Spleen (tissue), 11 donors: ENCODE measurements around the gene MAS1. TPM values are rescaled to one million over a fixed set of nuclear protein-coding genes. Genes with fewer than 3 reads are reported as not detected.
"Not testable (repeated sequence)": the region's sequence is repeated elsewhere in the genome, so short reads cannot be mapped to it uniquely, and the experiment has no call there.

Experiments
- DNase-seq: peaks from one replicate; pipeline ENCODE4 v3.0.0-alpha.2; 2020
- H3K27ac ChIP-seq, 8 donors: fragments of 200-600 bp; sonication (generic) in 7 of 8; 1 replicate in 4 of 8; 2 replicates in 4 of 8; pipeline versions ENCODE4 v1.5.0 to v1.8.0; 2016 to 2021; ENCODE audit warnings: inconsistent platforms in 4 of 8, mild to moderate bottlenecking in 4 of 8, moderate library complexity in 1 of 8
- H3K27me3 ChIP-seq, 7 donors: fragments of 200-600 bp; sonication (generic) in 6 of 7; replicated peaks in 1 of 7; 1 replicate in 4 of 7; 2 replicates in 3 of 7; pipeline versions ENCODE4 v1.5.0 to v1.8.0; 2016 to 2021; ENCODE audit warnings: inconsistent platforms in 3 of 7, mild to moderate bottlenecking in 1 of 7
- H3K36me3 ChIP-seq, 6 donors: fragments of 200-600 bp; sonication (generic) in 5 of 6; 1 replicate in 4 of 6; 2 replicates in 2 of 6; pipeline versions ENCODE4 v1.5.0 to v1.8.0; 2016 to 2021; ENCODE audit warnings: inconsistent platforms in 2 of 6
- H3K4me1 ChIP-seq, 6 donors: fragments of 200-600 bp; sonication (generic) in 5 of 6; 1 replicate in 3 of 6; 2 replicates in 3 of 6; pipeline versions ENCODE4 v1.5.0 to v1.8.0; 2016 to 2021; ENCODE audit warnings: inconsistent platforms in 3 of 6
- H3K4me3 ChIP-seq, 8 donors: fragments of 200-600 bp; sonication (generic) in 7 of 8; 1 replicate in 4 of 8; 2 replicates in 4 of 8; pipeline versions ENCODE4 v1.5.0 to v1.8.0; 2016 to 2021; ENCODE audit warnings: inconsistent platforms in 4 of 8, mild to moderate bottlenecking in 4 of 8, moderate library complexity in 2 of 8
- H3K9me3 ChIP-seq, 8 donors: fragments of 200-600 bp; sonication (generic) in 7 of 8; 1 replicate in 4 of 8; 2 replicates in 4 of 8; pipeline versions ENCODE4 v1.5.0 to v1.8.0; 2016 to 2021; ENCODE audit warnings: inconsistent platforms in 4 of 8
- POLR2A ChIP-seq, 3 donors: fragments of 450-650 bp; IDR thresholded peaks; one replicate each; pipeline ENCODE4 v1.5.1; 2017; ENCODE audit warnings: antibody characterized with exemption in 3 of 3, mild to moderate bottlenecking in 1 of 3
- POLR2AphosphoS5 ChIP-seq, 3 donors: sonication (generic); formaldehyde crosslinking; IDR thresholded peaks; one replicate each; pipeline ENCODE4 v1.5.1; 2017; ENCODE audit warnings: antibody characterized with exemption in 3 of 3
- WGBS, 5 donors: extraction: QIAGEN DNeasy Blood & Tissue Kit in 3 of 5; methylation state at CpG; one replicate each; pipeline versions ENCODE4 v1.1.5 to v1.1.7; 2013 to 2018; 5-methylcytosine and 5-hydroxymethylcytosine counted together
- intact Hi-C: fragments of 100-400 bp; cut with DNase I; formaldehyde crosslinking; loops from one replicate; pipeline ENCODE4 v1.15.0; 2023; ENCODE audit warnings: low total_unique reads
- polyA plus RNA-seq, 3 donors: library from polyadenylated mRNA; stranded (reverse); fragments of 200-250 nt; gene quantifications; one replicate each; pipeline ENCODE4 v1.2.1, GENCODE V29; 2013
- total RNA-seq, 7 donors: library from RNA; depleted of rRNA in 3 of 7; stranded (reverse); fragments of >200 nt in 3 of 7; fragmentation: NEBNext Ultra II Directional in 4 of 7; extraction: Animal tissue kit (Norgen Biotek cat#: 25700) in 4 of 7; gene quantifications; one replicate each; pipeline versions ENCODE4 v1.1.0 to v1.2.1, GENCODE V29; 2016 to 2021
- TF ChIP-seq, protein P1 (sequence below), 11 experiments: fragments of 200-600 bp in 7 of 11; fragments of 450-650 bp in 4 of 11; sonication (generic) in 4 of 11; IDR thresholded peaks in 8 of 11; conservative IDR thresholded peaks in 3 of 11; 1 replicate in 7 of 11; 2 replicates in 4 of 11; pipeline versions ENCODE4 v1.4.0 to v1.8.0; 2016 to 2021; ENCODE audit warnings: antibody characterized with exemption in 11 of 11, inconsistent platforms in 4 of 11, mild to moderate bottlenecking in 1 of 11
- donor health status: healthy with polysubstance abuse.
- donor health status: DM: no; HTN: no; CAD: no; lungs with moderate emphysema.
- donor health status: DM: no; HTN: no; CAD: no.
- donor health status: Bipolar disorder and iron deficiency.
- donor health status: healthy.
- donor health status: DM: no; HTN: no; CAD: no.
- donor health status: DM: yes; HTN: yes; CAD: no.

The MAS1 gene
- total and polyA plus RNA-seq, 10 donors, result under 0.01 TPM; not detected in 9

DNA sequence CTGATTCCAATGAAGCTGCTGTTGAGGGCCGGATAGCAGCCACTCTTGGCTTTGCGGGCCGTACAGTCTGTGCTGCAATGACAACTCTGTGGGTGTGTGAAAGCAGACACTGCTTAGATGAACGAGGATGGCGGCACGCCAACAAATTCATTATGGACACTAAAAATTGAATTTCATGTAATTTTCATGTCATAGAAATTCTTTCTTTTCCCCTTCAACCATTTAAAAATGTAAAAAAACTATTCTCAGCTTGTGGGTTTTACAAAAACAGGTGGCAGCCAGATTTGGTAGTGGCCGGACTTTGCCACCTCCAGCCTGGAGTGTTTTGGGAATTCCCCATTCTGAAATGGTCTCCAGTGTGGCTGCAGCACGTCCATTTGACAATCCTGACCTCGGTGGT, 26.0 kb downstream of the MAS1 start:
- Histone ChIP-seq H3K27me3 (peaks cover 0 to 12% (median under 1%) of the 10 kb centered on the region in 7 donors), H3K4me1 (no peaks in the 10 kb centered on the region), H3K9me3 (no peaks in the 10 kb centered on the region), H3K27ac (no peak overlapping the region), H3K36me3 (no peaks in the 10 kb centered on the region), H3K4me3 (no peak overlapping the region)
- TF ChIP-seq POLR2A (IDR thresholded peaks at IDR 0.05) (no peak), POLR2AphosphoS5 (IDR thresholded peaks at IDR 0.05) (no peak)
- TF ChIP-seq, protein P1, sequence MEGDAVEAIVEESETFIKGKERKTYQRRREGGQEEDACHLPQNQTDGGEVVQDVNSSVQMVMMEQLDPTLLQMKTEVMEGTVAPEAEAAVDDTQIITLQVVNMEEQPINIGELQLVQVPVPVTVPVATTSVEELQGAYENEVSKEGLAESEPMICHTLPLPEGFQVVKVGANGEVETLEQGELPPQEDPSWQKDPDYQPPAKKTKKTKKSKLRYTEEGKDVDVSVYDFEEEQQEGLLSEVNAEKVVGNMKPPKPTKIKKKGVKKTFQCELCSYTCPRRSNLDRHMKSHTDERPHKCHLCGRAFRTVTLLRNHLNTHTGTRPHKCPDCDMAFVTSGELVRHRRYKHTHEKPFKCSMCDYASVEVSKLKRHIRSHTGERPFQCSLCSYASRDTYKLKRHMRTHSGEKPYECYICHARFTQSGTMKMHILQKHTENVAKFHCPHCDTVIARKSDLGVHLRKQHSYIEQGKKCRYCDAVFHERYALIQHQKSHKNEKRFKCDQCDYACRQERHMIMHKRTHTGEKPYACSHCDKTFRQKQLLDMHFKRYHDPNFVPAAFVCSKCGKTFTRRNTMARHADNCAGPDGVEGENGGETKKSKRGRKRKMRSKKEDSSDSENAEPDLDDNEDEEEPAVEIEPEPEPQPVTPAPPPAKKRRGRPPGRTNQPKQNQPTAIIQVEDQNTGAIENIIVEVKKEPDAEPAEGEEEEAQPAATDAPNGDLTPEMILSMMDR (IDR thresholded peaks at IDR 0.05 in 8 of 11, conservative IDR thresholded peaks at IDR 0.05 in 3 of 11), result no peak
- 68 to 79% (median 76%) methylated on average over 9 of the region's 9 CpGs for WGBS, 5 donors
- intact Hi-C loops, result no loop called here
- no peak for DNase-seq

DNA sequence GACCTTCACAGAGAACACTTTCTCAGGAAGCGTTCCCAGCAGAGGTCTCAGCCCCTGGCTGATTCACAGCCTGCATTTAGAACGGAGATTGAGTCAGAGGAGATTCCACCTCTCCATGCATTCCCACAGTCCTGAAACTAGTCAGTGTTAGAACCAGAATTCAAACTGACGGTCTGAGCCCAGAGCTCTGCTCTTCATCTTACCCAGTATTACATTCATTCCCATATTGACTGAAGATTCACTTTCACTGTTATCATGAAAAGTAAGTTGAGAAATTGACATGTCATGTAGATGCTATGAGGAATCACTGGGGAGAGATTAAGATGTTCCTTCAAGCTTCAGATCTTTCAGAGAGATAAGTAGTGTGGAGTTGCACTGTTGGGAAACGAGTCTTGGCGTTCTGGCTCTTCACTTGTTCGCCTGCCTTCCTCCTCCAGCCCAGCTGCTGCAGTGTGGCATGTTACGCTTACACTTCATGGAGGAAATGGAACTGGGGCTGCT, 28.3 kb downstream of the MAS1 start:
- 79 to 83% (median 80%) methylated on average over 7 of the region's 7 CpGs for WGBS, 5 donors
- intact Hi-C loops, result no loop called here
- DNase-seq, result no peak

DNA sequence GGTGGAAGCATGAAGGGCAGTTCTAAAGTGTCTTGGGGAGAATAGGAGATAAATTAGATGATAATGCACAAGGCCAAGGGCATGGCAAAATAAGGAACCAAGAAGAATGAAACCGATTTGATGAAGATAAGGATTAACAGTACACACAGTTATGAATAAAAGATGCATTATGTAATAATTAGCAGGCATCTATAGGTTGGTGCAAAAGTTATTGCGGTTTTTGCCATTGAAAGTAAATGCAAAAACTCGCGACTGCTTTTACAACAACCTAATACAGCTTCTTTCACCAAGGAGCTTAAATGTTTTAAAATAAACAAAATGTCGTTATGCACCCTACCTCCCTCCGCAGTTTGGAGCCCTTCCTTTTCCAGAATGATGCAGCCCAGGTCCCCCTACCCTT, 29.0 kb downstream of the MAS1 start:
- Histone ChIP-seq H3K9me3 (peaks cover 0 to 9% (median 0%) of the 10 kb centered on the region in 8 donors), H3K27me3 (peaks cover 0 to 8% (median 0%) of the 10 kb centered on the region in 7 donors), H3K27ac (no peak overlapping the region), H3K4me3 (no peak overlapping the region), H3K36me3 (no peaks in the 10 kb centered on the region), H3K4me1 (no peaks in the 10 kb centered on the region)
- DNase-seq, result no peak
- intact Hi-C loops, result no loop called here
- WGBS, 5 donors, result 79 to 90% (median 87%) methylated on average over 6 of the region's 6 CpGs
- TF ChIP-seq POLR2AphosphoS5 (IDR thresholded peaks at IDR 0.05), result no peak
- no peak for TF ChIP-seq POLR2A (IDR thresholded peaks at IDR 0.05)
- TF ChIP-seq, protein P1 (IDR thresholded peaks at IDR 0.05 in 8 of 11, conservative IDR thresholded peaks at IDR 0.05 in 3 of 11), result no peak

More for the DNA sequence above, 28.3 kb downstream of the MAS1 start:
- Histone ChIP-seq H3K36me3 (no peaks in the 10 kb centered on the region), H3K27me3 (peaks cover 0 to 8% (median 0%) of the 10 kb centered on the region in 7 donors), H3K27ac (no peak overlapping the region), H3K4me1 (no peaks in the 10 kb centered on the region), H3K9me3 (peaks cover 0 to 2% (median 0%) of the 10 kb centered on the region in 8 donors), H3K4me3 (no peak overlapping the region)
- TF ChIP-seq POLR2A (IDR thresholded peaks at IDR 0.05) (no peak), POLR2AphosphoS5 (IDR thresholded peaks at IDR 0.05) (no peak)
- TF ChIP-seq, protein P1 (IDR thresholded peaks at IDR 0.05 in 8 of 11, conservative IDR thresholded peaks at IDR 0.05 in 3 of 11), result no peak

DNA sequence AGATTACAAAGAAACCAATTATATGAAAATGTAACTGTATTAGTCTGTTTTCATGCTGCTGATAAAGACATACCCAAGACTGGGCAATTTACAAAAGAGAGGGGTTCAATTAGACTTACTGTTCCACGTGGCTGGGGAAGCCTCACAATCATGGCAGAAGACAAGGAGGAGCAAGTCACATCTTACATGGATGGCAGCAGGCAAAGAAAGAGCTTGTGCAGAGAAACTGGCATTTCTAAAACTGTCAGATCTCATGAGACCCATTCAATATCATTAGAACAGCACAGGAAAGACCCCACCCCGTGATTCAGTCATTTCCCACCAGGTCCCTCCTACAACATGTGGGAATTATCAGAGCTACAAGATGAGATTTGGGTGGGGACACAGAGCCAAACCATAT, 33.4 kb downstream of the MAS1 start:
- WGBS, 5 donors, result 40 to 69% (median 53%) methylated on average over 2 of the region's 2 CpGs
- intact Hi-C loops, H3K4me1 ChIP-seq, H3K36me3 ChIP-seq, DNase-seq, H3K9me3 ChIP-seq, H3K27ac ChIP-seq, H3K27me3 ChIP-seq, H3K4me3 ChIP-seq: not testable (repeated sequence)
